Measurements from ENCODE around the gene BPIFB4. TPM values are rescaled to one million over a fixed set of nuclear protein-coding genes. Genes with fewer than 3 reads are reported as not detected.

The BPIFB4 gene
- total RNA-seq, 1 experiment from 2014 or later: not detected

- TF ChIP-seq, protein P1, sequence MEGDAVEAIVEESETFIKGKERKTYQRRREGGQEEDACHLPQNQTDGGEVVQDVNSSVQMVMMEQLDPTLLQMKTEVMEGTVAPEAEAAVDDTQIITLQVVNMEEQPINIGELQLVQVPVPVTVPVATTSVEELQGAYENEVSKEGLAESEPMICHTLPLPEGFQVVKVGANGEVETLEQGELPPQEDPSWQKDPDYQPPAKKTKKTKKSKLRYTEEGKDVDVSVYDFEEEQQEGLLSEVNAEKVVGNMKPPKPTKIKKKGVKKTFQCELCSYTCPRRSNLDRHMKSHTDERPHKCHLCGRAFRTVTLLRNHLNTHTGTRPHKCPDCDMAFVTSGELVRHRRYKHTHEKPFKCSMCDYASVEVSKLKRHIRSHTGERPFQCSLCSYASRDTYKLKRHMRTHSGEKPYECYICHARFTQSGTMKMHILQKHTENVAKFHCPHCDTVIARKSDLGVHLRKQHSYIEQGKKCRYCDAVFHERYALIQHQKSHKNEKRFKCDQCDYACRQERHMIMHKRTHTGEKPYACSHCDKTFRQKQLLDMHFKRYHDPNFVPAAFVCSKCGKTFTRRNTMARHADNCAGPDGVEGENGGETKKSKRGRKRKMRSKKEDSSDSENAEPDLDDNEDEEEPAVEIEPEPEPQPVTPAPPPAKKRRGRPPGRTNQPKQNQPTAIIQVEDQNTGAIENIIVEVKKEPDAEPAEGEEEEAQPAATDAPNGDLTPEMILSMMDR (IDR thresholded peaks at IDR 0.05; ENCODE audit: unreplicated experiment): no peak
- Mint-ChIP-seq H3K4me1 (ENCODE audit: insufficient read depth, unreplicated experiment) (no peaks in the 10 kb centered on the region), H3K9me3 (ENCODE audit: unreplicated experiment) (no peaks in the 10 kb centered on the region), H3K27me3 (ENCODE audit: insufficient read depth, unreplicated experiment) (peaks cover 24% of the 10 kb centered on the region), H3K36me3 (ENCODE audit: insufficient read depth, unreplicated experiment) (no peaks in the 10 kb centered on the region), H3K27ac (ENCODE audit: low read depth, unreplicated experiment) (no peak overlapping the region), H3K4me3 (ENCODE audit: unreplicated experiment) (no peak overlapping the region)
- intact Hi-C loops (cut with micrococcal nuclease): no loop called here
- ChIA-PET CTCF (no interaction called here), POLR2A (no interaction called here)
- no TSS peak for BruUV-seq (replicated peaks)
- peak; percentile 17 for DNase-seq (ENCODE audit: unreplicated experiment)
These were observed 51.2 kb downstream of the BPIFB4 start for GRCh38 chr20:33130568-33131061.

DNA sequence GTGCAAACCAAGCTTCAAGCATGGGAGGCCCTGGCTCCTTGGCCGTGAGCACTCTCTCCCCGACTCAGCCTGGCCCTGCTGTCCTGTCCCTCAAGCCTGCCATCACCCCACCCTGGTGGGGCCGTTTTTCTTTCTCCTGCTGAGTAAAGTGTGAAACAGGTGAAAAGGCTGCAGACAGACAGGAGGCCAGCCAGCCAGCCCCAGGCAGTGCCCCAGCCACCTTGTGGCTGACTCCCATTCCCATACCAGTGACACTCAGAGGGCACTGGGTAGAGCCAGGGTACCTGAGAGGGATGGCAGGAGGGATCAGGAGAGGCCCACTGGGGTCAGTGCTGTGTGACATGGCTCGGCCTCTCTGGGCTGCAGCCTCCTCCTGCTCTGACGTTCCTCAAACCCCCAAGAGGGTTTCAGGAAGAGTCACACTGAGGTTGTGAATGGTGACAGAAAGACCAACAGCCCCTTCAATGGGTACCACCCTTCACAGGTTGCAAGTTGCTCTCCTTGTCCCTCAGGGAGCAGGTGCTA, 52.6 kb downstream of the BPIFB4 start:
- peaks cover 16% of the 10 kb centered on the region for H3K27me3 Mint-ChIP-seq (ENCODE audit: insufficient read depth, unreplicated experiment)
- no TSS peak for BruUV-seq (replicated peaks)
- no peaks in the 10 kb centered on the region for H3K9me3 Mint-ChIP-seq (ENCODE audit: unreplicated experiment)
- H3K27ac Mint-ChIP-seq (ENCODE audit: low read depth, unreplicated experiment): no peak overlapping the region
- no peaks in the 10 kb centered on the region for H3K4me1 Mint-ChIP-seq (ENCODE audit: insufficient read depth, unreplicated experiment)
- intact Hi-C loops (cut with micrococcal nuclease): no loop called here
- TF ChIP-seq, protein P1 (IDR thresholded peaks at IDR 0.05; ENCODE audit: unreplicated experiment): no peak
- DNase-seq (ENCODE audit: unreplicated experiment): no peak
- CTCF ChIA-PET: no interaction called here
- POLR2A ChIA-PET: no interaction called here
- no peaks in the 10 kb centered on the region for H3K36me3 Mint-ChIP-seq (ENCODE audit: insufficient read depth, unreplicated experiment)
- H3K4me3 Mint-ChIP-seq (ENCODE audit: unreplicated experiment): no peak overlapping the region

GRCh38 chr20:33132513-33133372, 53.3 kb downstream of the BPIFB4 start:
- TF ChIP-seq, protein P1 (IDR thresholded peaks at IDR 0.05; ENCODE audit: unreplicated experiment): no peak
- Mint-ChIP-seq H3K4me1 (ENCODE audit: insufficient read depth, unreplicated experiment) (no peaks in the 10 kb centered on the region), H3K27me3 (ENCODE audit: insufficient read depth, unreplicated experiment) (peaks cover 16% of the 10 kb centered on the region), H3K27ac (ENCODE audit: low read depth, unreplicated experiment) (no peak overlapping the region), H3K36me3 (ENCODE audit: insufficient read depth, unreplicated experiment) (no peaks in the 10 kb centered on the region), H3K9me3 (ENCODE audit: unreplicated experiment) (no peaks in the 10 kb centered on the region), H3K4me3 (ENCODE audit: unreplicated experiment) (no peak overlapping the region)
- ChIA-PET CTCF (interaction anchor here (0.6 kb wide), 1 partner anchor 1120 kb away, joined by 4 read pairs; no protein-coding TSS in a partner anchor), POLR2A (no interaction called here)
- no peak for DNase-seq (ENCODE audit: unreplicated experiment)
- intact Hi-C loops (cut with micrococcal nuclease): no loop called here
- no TSS peak for BruUV-seq (replicated peaks)

GRCh38 chr20:33133373-33133941, 54.0 kb downstream of the BPIFB4 start:
- TF ChIP-seq, protein P1 (IDR thresholded peaks at IDR 0.05; ENCODE audit: unreplicated experiment): no peak
- H3K27ac Mint-ChIP-seq (ENCODE audit: low read depth, unreplicated experiment): no peak overlapping the region
- DNase-seq (ENCODE audit: unreplicated experiment): no peak
- H3K4me3 Mint-ChIP-seq (ENCODE audit: unreplicated experiment): no peak overlapping the region
- CTCF ChIA-PET: no interaction called here
- POLR2A ChIA-PET: no interaction called here
- H3K9me3 Mint-ChIP-seq (ENCODE audit: unreplicated experiment): no peaks in the 10 kb centered on the region
- BruUV-seq (replicated peaks): no TSS peak
- H3K27me3 Mint-ChIP-seq (ENCODE audit: insufficient read depth, unreplicated experiment): peaks cover 16% of the 10 kb centered on the region
- no peaks in the 10 kb centered on the region for H3K4me1 Mint-ChIP-seq (ENCODE audit: insufficient read depth, unreplicated experiment)
- intact Hi-C loops (cut with micrococcal nuclease): no loop called here
- no peaks in the 10 kb centered on the region for H3K36me3 Mint-ChIP-seq (ENCODE audit: insufficient read depth, unreplicated experiment)
